Thoracic aorta (tissue), 2 donors: Measurements from ENCODE around the gene GFRA1. TPM values are rescaled to one million over a fixed set of nuclear protein-coding genes. Genes with fewer than 3 reads are reported as not detected.

Experiments used
- ATAC-seq: fragments of 150-250 bp; one replicate; pipeline ENCODE4 v1.8.0; 2017; ENCODE audit warnings: low read depth; ENCODE audit not compliant: insufficient number of reproducible peaks, low FRiP score
- DNase-seq: peaks from one replicate; pipeline ENCODE4 v3.0.0-alpha.2; 2020; ENCODE audit warnings: low spot score
- H3K27ac ChIP-seq, 2 donors: fragments of 200-600 bp; sonication (generic); 1 replicate in 1 of 2; 2 replicates in 1 of 2; pipeline ENCODE4 v1.5.1; 2016; ENCODE audit warnings: mild to moderate bottlenecking in 2 of 2, moderate library complexity in 2 of 2
- H3K27me3 ChIP-seq: fragments of 200-600 bp; sonication (generic); replicated peaks from 2 replicates; pipeline ENCODE4 v1.6.0; 2016; ENCODE audit warnings: mild to moderate bottlenecking; ENCODE audit not compliant: insufficient read depth
- H3K36me3 ChIP-seq: fragments of 200-600 bp; sonication (generic); one replicate; pipeline ENCODE4 v1.5.1; 2016
- H3K4me1 ChIP-seq, 2 donors: fragments of 200-600 bp; sonication (generic); 1 replicate in 1 of 2; 2 replicates in 1 of 2; pipeline versions ENCODE4 v1.5.1 to v1.6.0; 2016; ENCODE audit warnings: low read depth in 2 of 2, mild to moderate bottlenecking in 1 of 2; ENCODE audit not compliant: control insufficient read depth in 1 of 2
- H3K4me3 ChIP-seq: fragments of 200-600 bp; sonication (generic); 2 replicates; pipeline ENCODE4 v1.5.1; 2016; ENCODE audit warnings: mild to moderate bottlenecking
- H3K9me3 ChIP-seq: fragments of 200-600 bp; sonication (generic); 2 replicates; pipeline ENCODE4 v1.5.1; 2016
- CTCF ChIP-seq: fragments of 200-600 bp; sonication (generic); IDR thresholded peaks from one replicate; pipeline ENCODE4 v1.5.1; 2019; ENCODE audit warnings: antibody characterized with exemption
- total RNA-seq, 2 donors: library from RNA; depleted of rRNA; stranded (reverse); fragments of >200 nt; gene quantifications; one replicate each; pipeline versions ENCODE4 v1.1.0 to v1.2.3, GENCODE V29; 2016

Gene GFRA1
- total RNA-seq, 2 donors from 2014 or later = 5.8 to 9.3 TPM

GRCh38 chr10:116076621-116077020 is 196.4 kb downstream of the GFRA1 start:
- Histone ChIP-seq H3K4me1 (no peaks in the 10 kb centered on the region), H3K27ac (no peak overlapping the region)

GRCh38 chr10:116073510-116073909 is 199.5 kb downstream of the GFRA1 start:
- H3K27me3 ChIP-seq = no peaks in the 10 kb centered on the region
- ATAC-seq (no peak), DNase-seq (no peak)
- peaks cover 4 to 8% of the 10 kb centered on the region in 2 donors for H3K4me1 ChIP-seq
- no peaks in the 10 kb centered on the region for H3K9me3 ChIP-seq
- no peaks in the 10 kb centered on the region for H3K36me3 ChIP-seq
- no peak overlapping the region for H3K27ac ChIP-seq
- TF ChIP-seq CTCF = no peak
- no peak overlapping the region for H3K4me3 ChIP-seq

More at GRCh38 chr10:116076621-116077020, 196.4 kb downstream of the GFRA1 start:
- DNase-seq = no peak
- no peak for ATAC-seq
- H3K4me3 ChIP-seq = no peak overlapping the region
- no peaks in the 10 kb centered on the region for H3K27me3 ChIP-seq
- no peak for TF ChIP-seq CTCF
- H3K36me3 ChIP-seq = no peaks in the 10 kb centered on the region
- H3K9me3 ChIP-seq = no peaks in the 10 kb centered on the region

DNA sequence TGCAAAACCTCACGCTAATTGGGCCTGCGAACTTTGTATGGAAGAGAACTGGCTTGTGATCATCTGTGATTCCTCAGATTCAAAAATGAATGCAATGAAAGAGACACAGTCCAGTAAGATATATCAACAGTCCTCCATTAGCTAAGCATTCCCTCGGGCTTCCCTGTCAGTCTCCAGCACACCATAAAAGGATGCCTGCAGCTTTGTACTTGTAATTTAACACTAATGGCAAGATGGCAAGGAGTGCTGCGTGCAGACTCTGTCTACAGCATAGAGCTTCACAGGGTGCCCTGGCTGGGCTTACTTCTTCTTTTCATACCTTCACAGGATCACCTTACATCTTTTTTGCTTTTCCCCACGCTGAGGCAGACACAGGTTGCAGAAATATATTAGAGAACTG is 200.0 kb downstream of the GFRA1 start:
- Histone ChIP-seq H3K4me3 (no peak overlapping the region), H3K4me1 (peaks cover 4 to 8% of the 10 kb centered on the region in 2 donors), H3K27ac (no peak overlapping the region), H3K36me3 (no peaks in the 10 kb centered on the region), H3K9me3 (no peaks in the 10 kb centered on the region), H3K27me3 (no peaks in the 10 kb centered on the region)
- DNase-seq (no peak), ATAC-seq (no peak)
- TF ChIP-seq CTCF = no peak

DNA sequence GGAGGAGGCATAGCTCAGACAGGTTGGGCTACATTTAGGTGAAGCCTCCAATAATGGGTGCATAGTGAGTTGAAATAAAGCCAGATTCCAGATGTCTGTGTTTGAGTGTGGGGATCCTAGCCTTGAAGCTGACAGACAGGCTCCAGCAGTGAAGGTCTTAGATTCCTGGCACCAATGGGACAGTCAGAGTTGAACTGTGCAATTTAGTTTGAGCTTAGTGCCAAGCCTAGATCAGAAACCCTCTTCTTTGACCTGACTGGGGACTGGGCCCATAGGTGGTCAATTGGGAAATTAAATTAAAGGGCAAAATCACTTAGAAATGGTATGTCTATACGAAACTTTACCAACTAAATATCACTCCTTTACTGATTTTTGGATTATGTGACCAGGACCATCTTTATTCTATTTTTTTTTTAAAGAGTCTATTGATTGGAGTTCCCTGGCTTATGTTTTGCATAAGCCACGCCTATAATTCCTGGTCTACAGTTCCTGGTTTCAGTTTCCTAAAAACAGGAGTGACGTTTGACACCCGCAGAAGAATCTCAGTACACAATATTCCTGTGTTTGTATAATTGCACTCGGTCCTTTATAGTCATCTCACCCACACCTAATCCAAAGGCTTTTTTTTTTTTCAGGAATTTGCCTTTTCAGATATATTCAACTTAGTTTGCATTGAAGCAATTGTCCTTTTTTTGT is 201.4 kb downstream of the GFRA1 start:
- H3K27ac ChIP-seq = no peak overlapping the region
- H3K36me3 ChIP-seq = no peaks in the 10 kb centered on the region
- no peaks in the 10 kb centered on the region for H3K9me3 ChIP-seq
- no peaks in the 10 kb centered on the region for H3K27me3 ChIP-seq
- no peak for DNase-seq
- peaks cover 4 to 8% of the 10 kb centered on the region in 2 donors for H3K4me1 ChIP-seq
- no peak for TF ChIP-seq CTCF
- no peak overlapping the region for H3K4me3 ChIP-seq
- no peak for ATAC-seq

GRCh38 chr10:116070743-116071320 is 202.2 kb downstream of the GFRA1 start:
- Histone ChIP-seq H3K4me1 (peaks cover 4 to 8% of the 10 kb centered on the region in 2 donors), H3K27ac (no peak overlapping the region), H3K4me3 (no peak overlapping the region), H3K27me3 (no peaks in the 10 kb centered on the region), H3K9me3 (no peaks in the 10 kb centered on the region), H3K36me3 (no peaks in the 10 kb centered on the region)
- no peak for DNase-seq
- no peak for TF ChIP-seq CTCF
- no peak for ATAC-seq
